Measurements from ENCODE around the gene SCRN2. TPM values are rescaled to one million over a fixed set of nuclear protein-coding genes. Genes with fewer than 3 reads are reported as not detected.

Gene SCRN2
- total and polyA plus RNA-seq, 2 of the 13 experiments (the other 11 are each of a cell fraction or from before 2014, with no cell fraction given) = 21.7 to 29.5 TPM

DNA sequence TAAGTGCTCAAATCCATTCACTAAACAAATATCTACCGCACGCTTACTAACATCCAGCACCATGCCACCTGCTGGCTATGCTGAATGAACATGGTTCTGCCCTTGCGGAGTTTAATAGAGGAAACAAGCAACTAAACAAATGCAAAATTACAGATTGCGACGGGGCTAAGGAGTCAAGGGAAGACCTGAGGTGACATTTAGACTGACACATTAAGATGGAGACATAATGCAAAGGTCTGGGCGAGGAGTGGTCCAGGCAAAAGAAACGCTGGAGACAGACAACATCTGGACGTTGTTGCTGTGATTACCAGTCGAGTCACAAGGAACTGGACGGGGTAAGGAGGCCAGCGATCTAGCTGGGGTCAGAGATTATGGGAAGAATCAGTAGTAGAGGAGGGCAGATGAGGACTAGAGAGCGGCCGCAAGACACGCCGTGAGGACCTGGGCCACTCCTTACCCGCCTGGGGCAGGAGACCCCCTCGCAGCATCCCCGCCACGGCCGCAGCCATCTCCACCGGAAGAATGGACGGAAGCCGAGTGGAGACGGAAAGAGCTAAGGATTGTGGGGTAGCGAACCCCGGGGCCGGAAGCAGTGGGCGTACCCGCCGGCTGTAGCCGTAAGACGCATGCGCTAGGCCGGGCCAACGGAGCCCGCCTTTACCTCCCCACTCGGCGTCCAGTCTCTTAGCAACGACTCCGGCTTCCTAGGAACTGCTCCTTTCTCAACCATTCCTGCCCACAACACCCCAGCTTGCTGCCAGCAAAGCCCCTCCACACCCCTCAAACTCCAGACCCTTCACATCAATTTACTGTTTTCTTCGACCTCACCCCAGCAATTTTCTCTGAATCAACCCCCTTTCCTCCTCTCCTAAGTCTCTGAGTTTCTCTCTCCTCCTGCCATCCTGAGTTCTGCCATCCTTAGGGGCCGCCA lies 9.8 kb downstream of the SCRN2 start, which contains the start of the genes LRRC46 and MRPL10 (continued):
- TF ChIP-seq, protein P1, sequence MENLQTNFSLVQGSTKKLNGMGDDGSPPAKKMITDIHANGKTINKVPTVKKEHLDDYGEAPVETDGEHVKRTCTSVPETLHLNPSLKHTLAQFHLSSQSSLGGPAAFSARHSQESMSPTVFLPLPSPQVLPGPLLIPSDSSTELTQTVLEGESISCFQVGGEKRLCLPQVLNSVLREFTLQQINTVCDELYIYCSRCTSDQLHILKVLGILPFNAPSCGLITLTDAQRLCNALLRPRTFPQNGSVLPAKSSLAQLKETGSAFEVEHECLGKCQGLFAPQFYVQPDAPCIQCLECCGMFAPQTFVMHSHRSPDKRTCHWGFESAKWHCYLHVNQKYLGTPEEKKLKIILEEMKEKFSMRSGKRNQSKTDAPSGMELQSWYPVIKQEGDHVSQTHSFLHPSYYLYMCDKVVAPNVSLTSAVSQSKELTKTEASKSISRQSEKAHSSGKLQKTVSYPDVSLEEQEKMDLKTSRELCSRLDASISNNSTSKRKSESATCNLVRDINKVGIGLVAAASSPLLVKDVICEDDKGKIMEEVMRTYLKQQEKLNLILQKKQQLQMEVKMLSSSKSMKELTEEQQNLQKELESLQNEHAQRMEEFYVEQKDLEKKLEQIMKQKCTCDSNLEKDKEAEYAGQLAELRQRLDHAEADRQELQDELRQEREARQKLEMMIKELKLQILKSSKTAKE (CRISPR knock-in tag; IDR thresholded peaks at IDR 0.05; ENCODE audit: borderline replicate concordance) = no peak
- TF ChIP-seq FOXM1 (CRISPR knock-in tag; IDR thresholded peaks at IDR 0.05) (no peak), ZFP41 (CRISPR knock-in tag; IDR thresholded peaks at IDR 0.05; ENCODE audit: borderline replicate concordance) (peak; percentile 78; the same call in 1 of the 2 replicates), FOSL1 (CRISPR knock-in tag; IDR thresholded peaks at IDR 0.05; ENCODE audit: borderline replicate concordance) (no peak), ZNF580 (CRISPR knock-in tag; IDR thresholded peaks at IDR 0.05; ENCODE audit: borderline replicate concordance, low read depth) (peak; percentile 92), NFYB (CRISPR knock-in tag; IDR thresholded peaks at IDR 0.05) (no peak), ZNF75D (CRISPR knock-in tag; IDR thresholded peaks at IDR 0.05; ENCODE audit: borderline replicate concordance) (0 out of 2 replicates have a peak, but pooled peaks have one; percentile 71), CTCF (CRISPR knock-in tag; IDR thresholded peaks at IDR 0.05) (peak; percentile 59), CCDC6 (CRISPR knock-in tag; IDR thresholded peaks at IDR 0.05) (peak; percentile 69; the same call in 1 of the 2 replicates), SMARCE1 (IDR thresholded peaks at IDR 0.05; ENCODE audit: borderline replicate concordance) (no peak), ETV6 (CRISPR knock-in tag; conservative IDR thresholded peaks at IDR 0.05) (peak; percentile 38; the same call in 1 of the 2 replicates), CEBPZ (IDR thresholded peaks at IDR 0.05; ENCODE audit: low read length) (no peak), ARID4A (CRISPR knock-in tag; IDR thresholded peaks at IDR 0.05; ENCODE audit: borderline replicate concordance) (peak; percentile 98), ZNF577 (CRISPR knock-in tag; IDR thresholded peaks at IDR 0.05; ENCODE audit: borderline replicate concordance, low read depth) (no peak), ZNF367 (CRISPR knock-in tag; IDR thresholded peaks at IDR 0.05; ENCODE audit: borderline replicate concordance) (0 out of 2 replicates have a peak, but pooled peaks have one; percentile 50)

Measured in HepG2 (cell line).